HT-29 (cell line): ENCODE data around the gene RP9. TPM values are rescaled to one million over a fixed set of nuclear protein-coding genes. Genes with fewer than 3 reads are reported as not detected.
A peak's percentile ranks its signal among the peaks of the same experiment; 100 is the strongest.

Experiments
- DNase-seq: peaks from one replicate; pipeline ENCODE4 v3.0.0-alpha.2; 2015; ENCODE audit warnings: low spot score
- total RNA-seq: library from RNA; depleted of rRNA; stranded (reverse); fragments of >200 nt; shearing (Covaris generic); gene quantifications from 2 replicates; pipeline ENCODE4 v1.2.3, GENCODE V29; 2014; rRNA removed

The RP9 gene, protein sequence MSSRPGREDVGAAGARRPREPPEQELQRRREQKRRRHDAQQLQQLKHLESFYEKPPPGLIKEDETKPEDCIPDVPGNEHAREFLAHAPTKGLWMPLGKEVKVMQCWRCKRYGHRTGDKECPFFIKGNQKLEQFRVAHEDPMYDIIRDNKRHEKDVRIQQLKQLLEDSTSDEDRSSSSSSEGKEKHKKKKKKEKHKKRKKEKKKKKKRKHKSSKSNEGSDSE
- total RNA-seq: 12.0 and 12.6 TPM in 2 replicates

DNA sequence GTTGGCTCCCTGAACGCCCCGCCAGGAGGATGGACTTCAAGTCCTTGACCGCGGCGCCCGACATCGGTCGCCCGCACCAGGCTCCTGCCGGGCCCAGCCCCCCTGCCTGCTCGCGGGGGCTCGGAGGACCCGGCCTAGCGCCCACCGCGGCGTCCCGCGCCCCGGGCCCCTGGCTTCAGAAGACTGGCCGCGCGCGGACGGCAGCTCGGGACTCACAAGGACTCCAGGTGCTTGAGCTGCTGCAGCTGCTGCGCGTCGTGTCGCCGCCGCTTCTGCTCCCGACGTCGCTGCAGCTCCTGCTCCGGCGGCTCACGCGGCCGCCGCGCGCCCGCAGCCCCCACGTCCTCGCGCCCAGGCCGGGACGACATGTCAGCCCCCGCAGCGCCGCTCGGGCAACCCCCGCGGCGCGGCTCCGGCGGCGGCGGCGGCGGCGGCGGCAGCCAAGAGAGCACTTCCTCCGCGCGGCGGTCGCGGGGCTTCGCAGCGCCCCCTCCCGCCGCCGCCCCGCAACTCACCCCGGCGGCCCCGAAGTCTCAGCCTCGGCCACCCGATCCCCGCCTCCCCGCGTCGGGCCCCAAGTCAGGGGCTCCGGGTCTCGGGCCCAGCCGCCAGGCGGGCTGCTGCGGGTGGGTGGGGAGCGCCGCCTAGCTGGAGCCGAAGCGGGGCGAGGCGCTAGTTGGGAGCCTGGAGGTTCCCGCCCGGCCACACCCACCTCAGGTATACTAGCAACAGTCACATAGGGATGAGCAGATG lies at the start of gene RP9:
TSS of gene RP9 (minus strand) at position 400 of the 753 bp plus-strand sequence. CDS start at position 368, 32 bp downstream.
- peak; percentile 75 for DNase-seq

DNA sequence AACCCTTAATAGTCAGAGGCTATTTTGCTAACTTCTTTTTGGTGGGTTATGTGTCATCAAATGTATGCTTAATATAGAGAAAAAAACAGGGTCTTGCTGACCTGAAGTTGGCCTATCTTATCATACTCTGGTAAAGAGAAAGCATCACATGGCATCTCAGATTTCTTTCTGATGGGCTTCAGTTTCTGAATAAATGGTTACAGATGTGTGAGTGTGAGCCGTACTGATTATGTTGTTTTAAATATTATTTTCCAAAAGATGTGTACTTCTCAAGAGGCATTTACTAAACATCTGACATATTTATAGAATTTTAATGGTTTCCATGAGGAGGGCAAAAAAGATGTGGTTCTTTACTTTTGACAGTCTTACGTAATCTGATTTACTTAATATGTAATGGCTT lies 48.6 kb upstream of the RP9 start:
- no peak for DNase-seq

DNA sequence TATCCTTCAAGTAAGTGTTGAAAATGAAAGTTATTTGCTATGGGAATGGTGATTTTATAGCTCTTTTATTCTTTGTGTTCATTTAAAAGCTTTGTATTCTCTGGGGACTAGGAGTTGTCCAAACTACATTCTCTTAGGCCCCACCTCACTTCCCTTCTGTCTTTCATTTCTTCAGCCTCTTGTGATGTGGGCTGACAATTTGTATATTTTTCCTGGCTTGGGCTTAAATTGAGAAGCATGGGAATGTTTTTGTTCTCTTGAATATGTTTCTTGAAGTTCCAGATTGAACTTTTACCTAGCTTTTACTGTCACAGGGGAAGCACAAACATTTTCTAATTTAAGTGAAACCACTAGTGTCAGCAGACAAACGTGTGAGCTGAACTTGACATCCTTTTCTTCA lies 48.1 kb upstream of the RP9 start:
- DNase-seq: no peak

DNA sequence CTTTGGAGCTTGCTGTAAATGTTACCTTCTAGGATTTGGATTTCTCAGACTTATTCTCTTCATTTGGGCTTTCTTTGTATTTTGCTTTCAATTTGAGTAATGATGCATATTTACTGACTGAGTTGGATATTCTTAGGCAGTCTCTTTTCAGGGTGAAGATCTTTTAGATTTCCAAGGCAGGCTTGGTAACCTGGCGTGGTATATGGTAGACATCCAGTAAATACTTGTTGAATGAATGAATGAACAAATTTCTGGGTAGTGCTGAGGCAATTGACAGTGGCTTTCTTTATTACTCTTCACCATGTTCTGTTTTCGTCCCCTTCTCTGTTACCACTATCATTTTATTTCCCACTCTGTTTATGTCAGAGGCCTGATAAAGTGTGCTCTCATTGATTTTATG lies 47.2 kb upstream of the RP9 start:
- no peak for DNase-seq

DNA sequence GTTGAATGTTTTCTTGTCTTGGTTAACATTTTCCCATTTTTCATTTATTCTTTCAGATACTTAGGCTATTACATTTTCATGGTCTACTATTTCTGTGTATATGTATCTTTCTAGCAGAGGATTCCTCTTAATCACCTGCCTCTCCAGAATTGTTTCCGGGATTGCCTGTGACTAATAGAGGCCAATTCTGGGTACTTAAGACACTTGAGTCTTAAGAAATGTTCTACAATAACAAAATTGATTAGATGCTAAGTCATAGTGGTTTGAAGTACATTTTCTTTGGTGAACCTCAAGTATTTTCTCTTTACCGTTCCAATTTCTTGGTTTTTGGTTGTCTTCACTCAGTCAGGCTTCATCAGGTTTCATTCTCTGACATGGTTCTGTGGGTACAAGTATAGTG lies 46.6 kb upstream of the RP9 start:
- DNase-seq: no peak

DNA sequence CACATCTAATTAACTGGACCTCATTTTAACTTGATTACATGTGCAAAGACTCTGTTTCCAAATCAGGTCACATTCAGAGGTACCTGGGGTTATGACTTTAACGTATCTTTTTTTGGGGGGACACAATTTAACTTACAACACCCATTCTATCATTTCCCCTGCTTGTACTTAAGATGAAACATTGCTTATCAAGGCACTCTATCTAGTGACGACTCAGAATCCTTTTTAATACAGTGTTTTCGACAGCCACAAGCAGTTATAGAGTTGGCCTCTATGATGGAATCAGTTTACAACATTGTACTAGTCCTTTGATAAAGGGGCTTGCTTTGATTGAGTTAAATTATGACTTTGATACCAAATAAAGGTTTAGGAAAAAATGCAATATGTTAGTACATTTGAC lies 42.9 kb upstream of the RP9 start:
- DNase-seq: no peak

DNA sequence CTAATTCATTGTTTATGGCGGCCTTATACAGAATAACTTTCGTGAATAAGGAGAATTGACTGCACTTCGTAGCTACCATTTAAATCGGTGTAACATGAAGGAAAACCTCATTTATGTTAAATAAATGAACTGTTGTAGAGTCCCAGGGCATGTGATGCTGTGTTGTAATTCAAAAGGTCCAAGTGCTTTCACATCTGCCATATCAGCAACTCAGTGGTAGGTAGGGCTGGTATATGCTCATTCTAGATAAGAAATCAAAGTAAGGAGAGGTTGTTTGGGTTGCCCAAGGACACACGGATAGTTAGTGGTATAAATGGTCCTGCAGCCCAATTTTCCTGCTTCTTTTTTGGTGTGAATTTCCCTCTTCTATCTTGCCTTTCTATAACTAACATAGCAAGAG lies 36.0 kb upstream of the RP9 start:
- DNase-seq: no peak

DNA sequence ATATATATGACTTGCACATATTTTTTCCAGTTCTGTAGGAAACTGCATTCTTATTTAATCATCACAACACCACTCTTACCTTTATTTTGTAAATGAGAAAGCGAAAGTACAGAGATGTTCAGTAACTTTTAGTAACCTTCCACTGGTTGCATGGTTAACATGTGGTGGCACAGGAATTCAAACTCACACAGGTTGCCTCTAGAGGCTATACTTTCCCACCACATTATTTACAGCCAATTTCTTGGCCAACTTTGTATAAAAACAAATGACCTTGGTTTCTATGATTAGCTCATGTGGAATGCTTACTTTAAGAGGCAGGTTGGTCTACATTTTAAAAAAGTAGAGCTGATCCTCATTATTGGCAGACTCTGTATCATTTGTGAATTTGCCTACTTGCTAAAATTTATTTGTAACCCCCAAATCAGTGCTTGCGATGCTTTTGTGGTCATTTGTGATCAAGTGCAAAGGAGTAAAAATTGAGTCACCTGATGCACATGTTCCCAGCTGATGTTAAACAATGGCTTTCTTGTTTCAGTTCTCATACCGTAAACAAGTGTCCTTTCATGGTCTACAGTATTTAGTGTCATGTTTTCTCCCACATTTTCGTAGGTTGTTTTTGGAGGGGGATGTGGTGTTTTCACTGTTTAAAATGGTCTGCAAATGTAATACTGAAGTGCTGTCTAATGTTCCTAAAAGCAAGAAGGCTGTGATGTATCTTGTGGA lies 35.0 kb upstream of the RP9 start:
- DNase-seq: no peak

DNA sequence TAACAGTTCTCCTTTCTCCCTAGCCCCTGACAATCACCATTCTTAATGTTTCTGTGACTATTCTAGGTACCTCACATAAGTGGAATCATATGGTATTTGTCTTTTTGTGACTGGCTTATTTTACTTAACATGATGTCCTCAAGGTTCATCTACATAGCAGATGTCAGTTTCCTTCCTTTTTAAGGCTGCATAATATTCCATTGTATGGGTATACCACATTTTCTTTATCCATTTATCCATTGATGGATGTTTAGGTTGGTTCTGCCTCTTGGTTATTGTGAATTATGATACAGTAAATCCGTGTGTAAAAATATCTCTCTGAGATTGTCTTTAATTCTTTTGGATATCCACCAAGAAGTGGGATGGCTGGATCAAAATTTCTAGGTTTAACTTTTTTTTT lies 33.4 kb upstream of the RP9 start:
- no peak for DNase-seq

DNA sequence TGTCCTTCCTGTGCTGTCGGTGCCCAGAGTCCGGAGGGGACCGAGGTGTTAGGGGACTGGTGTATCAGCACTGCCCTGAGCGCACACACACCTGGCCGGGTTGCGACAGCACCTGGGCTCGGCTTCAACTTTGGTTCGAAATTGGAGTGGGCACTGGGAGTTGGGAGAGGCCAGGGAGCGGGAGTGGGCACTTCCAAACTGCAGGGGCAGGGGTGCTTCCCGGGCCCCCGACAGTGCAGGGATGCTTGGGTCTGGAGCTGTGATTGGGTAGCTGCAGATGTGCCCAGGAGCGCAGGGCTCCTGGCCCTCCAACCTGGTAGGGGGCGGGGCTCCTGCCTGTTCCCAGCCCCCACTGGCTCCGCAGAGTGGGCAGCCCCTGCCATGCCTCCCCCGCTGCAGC lies 27.9 kb upstream of the RP9 start:
- no peak for DNase-seq

DNA sequence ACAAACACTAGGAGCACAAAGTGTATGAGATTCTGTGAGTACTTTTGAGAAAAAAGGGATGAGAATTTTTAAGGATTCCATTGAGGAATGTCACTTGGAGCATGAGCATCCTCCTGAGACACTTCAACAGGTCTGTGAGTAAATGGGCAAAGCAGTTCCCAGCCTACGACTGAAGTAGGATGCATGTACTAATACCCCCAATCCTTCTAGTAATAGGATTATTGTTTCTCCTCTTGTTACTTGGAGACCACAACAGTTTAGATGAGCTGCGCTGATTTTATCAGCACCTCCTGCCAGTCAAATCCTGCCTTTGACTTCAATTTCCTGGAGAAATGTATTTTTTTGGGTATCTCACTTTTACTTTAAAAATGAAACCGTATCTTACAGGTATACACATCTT lies 21.0 kb upstream of the RP9 start:
- no peak for DNase-seq

DNA sequence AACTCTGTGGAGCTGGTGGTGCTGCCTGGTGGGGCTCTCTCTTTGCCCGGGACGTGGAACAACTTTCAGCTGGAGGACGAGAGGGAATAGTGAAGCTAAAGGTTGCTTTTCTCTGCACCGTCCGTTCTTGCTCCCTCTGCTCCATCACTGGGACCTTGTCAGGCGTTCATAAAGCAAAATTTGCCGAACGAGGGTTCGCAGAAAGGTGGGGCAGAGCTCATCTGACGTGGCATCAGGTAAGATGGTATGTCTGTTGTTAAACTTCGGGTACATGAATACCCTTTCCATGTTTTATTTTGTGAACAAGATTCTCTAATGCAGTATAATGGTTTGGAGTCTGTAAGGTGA lies 20.6 kb upstream of the RP9 start:
- no peak for DNase-seq

DNA sequence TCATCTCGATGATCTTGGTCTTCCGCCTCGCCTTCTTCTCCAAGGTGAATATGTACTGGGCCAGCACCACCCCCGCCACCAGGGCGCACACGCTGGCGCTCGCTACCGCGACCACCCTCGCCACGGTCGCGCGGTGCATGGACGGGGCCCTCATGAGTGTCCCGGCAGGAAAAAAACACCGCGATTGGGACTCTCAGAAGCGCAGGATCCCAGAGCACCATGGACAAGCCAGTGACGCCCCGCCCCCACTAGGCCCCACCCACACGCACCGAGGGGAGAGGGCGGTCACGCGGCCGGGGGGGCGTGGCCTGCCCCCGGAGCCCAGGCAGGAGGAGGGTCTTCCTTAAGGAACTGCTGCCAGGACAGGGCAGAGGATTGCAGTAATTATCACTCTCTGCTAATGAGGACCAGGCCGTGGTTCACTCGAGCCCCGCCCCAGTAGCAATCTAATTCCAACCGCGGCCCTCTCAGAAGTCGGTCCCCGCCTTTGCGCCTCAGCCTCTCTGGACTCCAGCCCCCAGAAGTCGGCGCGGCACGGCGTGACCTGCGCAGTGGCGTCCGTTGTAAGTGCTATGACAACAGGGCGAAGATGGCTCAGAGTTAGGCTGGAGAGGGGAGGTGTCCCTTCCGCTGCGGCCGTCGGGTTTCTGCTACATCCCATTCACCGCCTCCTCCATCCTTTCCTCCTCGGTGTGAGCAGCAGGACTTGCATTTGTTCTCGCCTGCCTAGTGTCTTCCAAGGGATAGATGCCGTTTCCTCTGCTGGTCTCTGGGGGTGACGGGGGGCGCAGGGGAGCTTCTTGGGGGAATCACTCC lies 20.0 kb upstream of the RP9 start, which contains the start of gene BBS9:
TSS of gene BBS9 (plus strand) at position 575 of the 816 bp plus-strand sequence. CDS start 16,689 bp downstream, outside the sequence.
- peak; percentile 96 for DNase-seq

DNA sequence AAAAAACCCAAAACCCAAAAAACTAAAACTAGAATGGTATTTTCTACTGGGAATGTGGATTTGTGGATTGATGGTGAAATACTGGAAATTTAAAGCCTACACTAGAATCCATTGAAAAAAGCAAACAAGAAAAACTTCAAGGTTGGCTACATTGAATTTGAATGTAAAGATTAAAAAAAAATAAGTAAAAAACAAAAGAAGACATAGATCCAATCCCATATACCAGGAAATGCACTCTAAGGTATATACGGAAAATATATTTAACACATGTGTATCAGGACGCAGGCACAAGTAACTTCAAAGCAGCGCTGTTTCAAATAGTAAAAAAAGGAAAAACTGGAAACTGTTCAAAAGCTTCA lies 19.4 kb upstream of the RP9 start:
- DNase-seq: no peak

DNA sequence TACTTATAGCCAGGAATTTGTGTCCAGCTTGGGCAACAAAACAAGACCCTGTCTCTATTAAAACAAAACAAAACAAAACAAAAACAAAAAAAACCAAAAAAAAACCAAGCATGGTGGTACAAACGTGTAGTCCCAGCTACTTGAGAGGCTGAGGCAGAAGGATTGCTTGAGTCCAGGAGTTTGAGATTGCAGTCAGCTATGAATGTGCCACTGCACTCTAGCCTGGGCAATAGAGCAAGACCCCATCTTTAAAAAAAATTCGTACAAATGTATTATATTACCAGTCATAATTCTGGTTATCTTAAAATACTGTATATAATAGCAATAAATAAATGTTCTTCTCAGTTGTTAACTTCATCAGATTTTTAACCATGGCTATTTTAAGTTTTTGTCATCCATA lies 17.9 kb upstream of the RP9 start:
- DNase-seq: no peak

DNA sequence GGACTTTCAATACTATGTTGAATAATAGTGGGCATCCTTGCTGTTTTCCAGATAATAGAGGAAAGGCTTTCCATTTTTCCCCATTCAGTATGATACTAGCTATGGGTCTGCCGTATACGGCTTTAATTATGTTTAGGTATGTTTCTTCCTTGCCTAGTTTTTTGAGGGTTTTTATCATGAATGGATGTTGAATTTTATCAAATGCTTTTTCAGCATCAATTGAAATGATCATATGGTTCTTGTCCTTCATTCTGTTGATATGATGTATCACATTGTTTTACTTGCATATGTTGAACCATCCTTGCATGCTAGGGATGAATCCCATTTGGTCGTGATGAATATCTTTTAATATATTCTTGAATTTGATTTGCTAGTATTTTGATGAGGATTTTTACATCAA lies 9.2 kb upstream of the RP9 start:
- DNase-seq: no peak

DNA sequence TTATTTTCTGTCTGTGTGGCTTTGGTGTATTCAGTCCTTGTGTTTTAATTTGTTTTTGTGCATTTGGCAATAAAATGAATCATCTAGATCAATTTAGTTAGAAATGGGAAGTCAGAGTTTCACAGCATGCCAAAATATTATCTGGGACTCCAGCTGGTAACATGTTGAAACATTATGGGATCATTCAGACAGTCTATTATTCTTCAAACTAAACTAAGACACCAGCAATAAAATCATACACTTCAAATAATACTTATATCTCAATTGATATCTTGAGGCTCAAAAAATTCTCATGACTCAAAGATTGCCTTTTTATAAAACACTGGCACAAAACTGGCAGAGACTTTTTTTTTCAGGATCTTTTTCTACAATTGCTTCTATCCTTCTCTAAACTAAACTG lies 5.8 kb upstream of the RP9 start:
- DNase-seq: no peak

DNA sequence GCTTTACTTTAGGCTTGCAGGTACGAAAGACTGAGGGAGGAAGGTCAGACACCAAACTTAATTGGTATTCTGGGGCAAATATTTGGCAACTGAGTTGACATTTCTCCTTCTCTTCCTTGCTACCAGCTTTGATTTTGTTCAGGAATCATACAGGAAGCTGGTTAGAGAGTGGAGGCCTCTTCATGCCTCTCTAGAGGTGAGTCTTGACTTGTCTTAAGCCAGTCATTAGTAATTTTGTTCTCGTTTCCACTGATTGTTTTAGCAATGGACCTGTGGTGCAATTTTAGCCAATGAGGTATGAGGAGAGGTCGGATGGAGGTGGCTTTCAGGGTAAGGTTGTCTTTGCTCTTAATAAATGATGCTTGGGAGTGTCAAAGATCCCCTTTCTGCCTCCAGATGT lies 2.4 kb upstream of the RP9 start:
- no peak for DNase-seq

DNA sequence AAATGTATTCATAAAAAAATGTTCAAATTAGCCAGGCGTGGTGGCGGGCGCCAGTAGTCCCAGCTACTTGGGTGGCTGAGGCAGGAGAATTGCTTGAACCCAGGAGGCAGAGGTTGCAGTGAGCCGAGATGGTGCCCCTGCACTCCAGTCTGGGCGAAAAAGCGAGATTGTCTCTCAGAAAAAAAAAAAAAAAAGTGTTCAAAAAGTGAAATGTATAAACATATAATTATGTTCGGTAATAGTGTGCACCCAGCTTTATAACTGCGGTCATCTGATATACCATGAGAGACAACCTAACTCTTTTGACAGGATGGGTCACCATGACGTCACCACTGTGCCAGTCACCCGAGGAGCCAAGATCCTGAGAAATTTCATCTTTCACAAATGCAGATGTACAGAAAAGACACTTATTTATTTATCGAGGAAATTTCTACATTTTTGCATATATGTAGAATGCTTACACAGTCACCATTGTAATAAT lies 594 bp upstream of the RP9 start:
- peak; percentile 43 for DNase-seq

DNA sequence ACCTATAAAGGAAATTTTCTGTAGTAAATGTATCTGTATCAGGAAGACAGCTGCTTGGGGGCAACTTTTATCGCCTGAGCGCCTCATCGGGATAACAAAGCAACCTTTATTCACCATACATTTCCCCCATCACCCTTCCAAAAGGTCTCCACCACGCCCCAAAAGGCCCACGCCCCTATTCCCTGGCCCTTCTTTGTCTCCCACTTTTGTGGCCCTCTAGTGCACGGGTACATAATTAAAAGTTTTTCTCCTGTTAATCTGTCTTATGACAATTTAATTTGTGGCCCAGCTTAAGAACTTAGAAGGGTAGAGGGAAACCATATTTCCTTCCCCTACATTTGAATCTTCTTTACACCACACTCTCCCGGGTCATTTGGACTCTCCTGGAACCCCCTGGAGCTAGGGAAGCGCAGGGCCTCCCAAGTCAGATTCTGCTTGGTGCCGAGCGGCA lies 625 bp downstream of the RP9 start:
- peak; percentile 59 for DNase-seq

DNA sequence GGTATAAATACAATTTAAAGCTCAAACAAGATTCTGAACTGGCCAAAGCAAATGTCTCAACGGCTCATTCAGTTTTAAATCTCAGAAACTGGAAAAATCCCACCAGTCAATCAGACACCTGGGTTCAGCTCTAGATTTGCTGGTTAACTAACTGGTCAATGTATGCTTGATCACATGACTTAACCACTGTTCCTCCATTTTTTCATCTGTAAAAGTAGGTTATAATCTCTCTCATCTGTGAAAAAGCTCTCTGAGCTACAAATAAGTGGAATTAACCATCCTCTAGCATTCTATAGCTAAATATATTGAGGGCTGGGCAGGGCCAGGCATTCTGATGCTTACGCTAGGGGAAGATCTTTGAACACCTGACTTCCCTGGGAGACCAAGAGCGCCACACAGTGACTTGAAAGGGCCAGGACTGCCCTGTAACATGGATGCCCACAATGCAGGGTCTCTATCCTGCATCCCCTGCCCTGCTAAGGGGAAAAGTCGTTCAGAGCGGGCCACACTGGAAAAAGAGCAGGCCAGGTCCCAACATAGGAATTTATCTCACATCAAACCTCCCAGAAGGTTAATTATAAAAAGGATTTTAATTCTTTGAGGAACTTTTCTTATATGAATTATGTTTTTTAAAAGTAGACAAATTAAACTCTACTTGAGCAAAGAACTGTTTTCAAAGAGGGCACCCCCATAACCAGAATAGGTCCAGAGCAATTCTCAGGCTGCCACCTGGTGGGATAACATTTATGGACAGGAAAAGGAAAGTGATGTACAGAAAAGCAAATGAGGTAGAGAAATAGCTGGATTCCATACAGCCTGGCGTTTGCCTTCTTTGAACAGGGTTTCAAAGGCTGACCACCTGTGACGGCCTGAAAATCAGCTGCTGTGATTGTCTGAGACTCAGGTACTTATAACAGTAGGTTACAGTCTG lies 1.8 kb downstream of the RP9 start:
- DNase-seq: peak; percentile 78
